GM21529 (cell line): ENCODE measurements around the gene KLHL22.
"Not testable (repeated sequence)": the region's sequence is repeated elsewhere in the genome, so short reads cannot be mapped to it uniquely, and the experiment has no call there.

Source experiments
- ATAC-seq: cut with Tn5 transposase; IDR thresholded peaks from one replicate; pipeline ENCODE4 v1.9.1; 2021; ENCODE audit not compliant: unreplicated experiment

Gene KLHL22

GRCh38 chr22:20404881-20405280, 90.7 kb downstream of the KLHL22 start:
- no peak for ATAC-seq

GRCh38 chr22:20403779-20404140, 91.8 kb downstream of the KLHL22 start:
- no peak for ATAC-seq

DNA sequence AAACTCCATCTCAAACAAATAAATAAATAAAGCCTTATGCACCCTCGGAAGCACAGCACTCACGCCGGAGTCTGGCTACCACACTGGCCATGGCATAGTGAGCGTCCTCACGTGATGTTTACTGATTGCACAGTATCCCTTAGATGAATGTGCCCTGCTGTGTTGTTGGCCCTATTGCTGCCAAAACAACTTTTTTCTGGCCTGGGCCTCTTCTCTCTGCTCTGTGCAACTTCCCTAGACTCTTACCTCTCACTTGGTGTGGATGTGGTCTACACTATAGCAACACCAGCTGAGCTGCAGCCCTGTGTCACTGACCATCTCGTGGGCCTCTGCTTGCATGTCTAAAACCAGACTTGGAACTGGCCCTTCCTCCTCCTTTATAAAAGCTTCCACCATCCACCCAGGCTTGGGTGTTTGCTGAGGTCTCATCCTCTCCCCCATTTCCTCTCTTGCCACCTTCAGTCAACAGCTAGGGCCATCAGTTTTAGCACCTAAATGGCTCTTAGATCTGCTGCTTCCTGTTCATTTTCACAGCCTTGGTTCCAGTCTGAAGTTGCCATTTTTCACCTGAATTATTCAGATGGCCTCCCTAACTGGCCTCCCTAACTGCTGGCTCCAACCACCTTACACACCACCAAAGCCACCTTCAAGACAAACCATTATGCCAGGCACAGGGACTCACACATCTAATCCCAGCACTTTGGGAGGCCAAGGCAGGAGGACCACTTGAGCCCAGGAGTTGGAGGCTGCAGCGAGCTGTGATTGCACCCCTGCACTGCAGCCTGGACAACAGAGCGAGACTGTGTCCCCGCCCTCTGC, 92.4 kb downstream of the KLHL22 start:
- ATAC-seq, result no peak

- ATAC-seq, result no peak
Observed at GRCh38 chr22:20401376-20402014, 94.1 kb downstream of the KLHL22 start.

- no peak for ATAC-seq
Observed at GRCh38 chr22:20400606-20401375, 94.8 kb downstream of the KLHL22 start.

DNA sequence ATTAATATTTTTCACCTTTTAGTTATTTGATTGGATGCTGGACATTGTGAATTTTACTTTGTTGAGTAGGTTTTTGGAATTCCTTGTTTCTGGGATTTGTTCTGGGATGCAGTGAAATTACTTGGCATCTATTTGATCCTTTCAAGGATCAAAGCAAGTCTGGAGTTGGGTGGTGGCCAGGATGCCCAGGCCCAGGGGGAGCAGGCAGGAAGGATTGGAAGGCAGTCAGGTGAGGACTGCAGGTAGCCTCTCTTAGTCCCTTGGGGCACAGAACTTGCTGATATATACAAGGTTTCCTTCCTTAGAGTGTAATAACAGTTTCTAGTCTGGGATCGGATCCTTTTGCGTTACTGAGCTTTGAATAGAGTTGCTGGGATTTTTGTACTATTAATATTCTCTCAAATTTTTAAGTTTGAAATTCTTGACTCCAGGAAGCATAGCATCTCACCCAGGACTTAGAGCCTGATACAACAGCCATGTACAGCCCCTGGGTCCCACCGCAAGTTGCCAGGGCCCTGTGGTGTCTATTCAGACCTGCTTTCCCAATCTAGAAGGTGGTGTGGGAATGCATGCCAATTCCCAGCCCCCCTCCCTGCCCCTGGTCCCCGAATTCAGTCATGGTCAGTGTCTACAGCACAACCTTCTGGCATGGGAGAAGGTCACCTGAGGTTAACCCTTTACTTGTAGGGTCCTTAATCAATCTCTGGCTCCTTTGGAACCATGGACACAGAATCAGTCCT, 95.6 kb downstream of the KLHL22 start:
- no peak for ATAC-seq

- ATAC-seq, result no peak
Observed at GRCh38 chr22:20398420-20398819, 97.2 kb downstream of the KLHL22 start.

DNA sequence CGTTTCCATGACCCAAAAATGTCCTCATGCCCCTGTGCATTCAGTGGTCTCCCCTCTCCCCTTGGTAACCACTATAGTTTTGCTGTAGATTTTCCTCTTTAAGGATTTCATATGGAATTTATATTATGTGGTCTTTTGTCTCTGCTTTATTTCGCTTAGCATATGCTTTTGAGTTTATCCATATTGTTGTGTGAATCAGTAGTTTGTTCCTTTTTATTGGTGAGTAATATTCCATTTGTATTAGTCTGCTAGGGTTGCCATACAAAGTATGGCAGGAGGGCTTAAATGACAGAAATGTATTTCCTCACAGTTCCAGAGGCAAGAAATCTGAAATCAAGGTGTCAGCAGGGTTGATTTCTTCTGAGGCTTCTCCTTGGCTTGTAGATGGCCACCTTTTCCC, 98.1 kb downstream of the KLHL22 start:
- ATAC-seq, result no peak

- no peak for ATAC-seq
Observed at GRCh38 chr22:20396639-20397038, 99.0 kb downstream of the KLHL22 start.

DNA sequence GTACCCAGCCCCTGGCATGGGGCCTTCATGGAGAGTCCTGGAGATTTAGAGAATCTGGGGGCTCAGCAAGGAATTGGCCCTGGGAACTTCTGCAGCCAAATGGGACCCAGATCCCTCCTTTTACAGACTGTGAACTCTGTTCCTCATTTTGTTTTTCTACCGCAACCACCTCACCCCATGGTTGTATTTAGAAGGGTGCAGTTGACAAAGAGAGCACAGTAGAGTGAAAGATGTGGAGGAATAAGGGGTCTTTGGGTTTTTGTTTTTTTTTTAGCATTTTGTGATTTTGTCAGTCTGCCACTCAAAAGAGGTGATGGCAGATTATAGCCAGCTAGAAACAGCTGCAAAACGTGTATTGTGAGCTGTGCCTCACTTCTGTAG, 99.7 kb downstream of the KLHL22 start:
- no peak for ATAC-seq

- ATAC-seq, result no peak
Observed at GRCh38 chr22:20395181-20395906, 100.3 kb downstream of the KLHL22 start.

DNA sequence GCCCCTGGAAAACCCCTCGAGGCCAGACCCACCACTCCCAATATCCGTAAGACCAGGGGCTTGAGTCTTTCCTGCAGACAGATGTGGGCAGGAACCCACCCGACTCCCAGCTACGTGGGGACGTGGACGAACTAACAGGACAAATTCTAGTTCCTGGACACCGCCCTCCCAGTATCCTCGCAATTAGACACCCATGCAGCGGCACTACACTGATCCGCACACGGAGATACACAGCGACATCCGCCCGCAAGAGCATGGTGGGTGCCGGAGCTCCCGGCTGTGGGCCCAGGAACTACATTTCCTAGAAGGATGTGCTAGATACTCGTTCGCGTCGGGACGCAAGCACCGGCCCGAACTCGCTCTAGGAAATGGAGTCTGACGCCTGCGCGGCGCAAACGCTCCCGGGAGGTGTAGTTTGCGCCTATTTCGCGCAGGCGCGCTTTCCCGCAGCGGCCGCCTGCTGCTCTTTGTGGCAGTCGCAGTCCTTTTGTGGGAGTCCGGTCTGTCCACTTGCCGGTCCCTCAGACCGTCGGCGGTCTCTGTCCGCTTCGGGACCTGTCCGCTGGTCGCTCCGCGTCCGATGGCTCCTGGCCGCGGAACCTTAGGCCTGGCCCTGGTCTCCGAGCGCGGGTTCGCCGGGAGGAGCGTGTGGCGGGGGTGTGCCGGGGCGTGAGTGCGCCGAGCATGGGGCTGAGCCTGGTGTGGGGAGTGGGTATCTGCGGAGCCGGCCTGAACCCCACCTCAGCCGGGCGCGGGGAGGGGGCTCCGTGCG, 101.7 kb downstream of the KLHL22 start, which contains the start of gene ZNF74:
Gene ZNF74, plus strand, starts transcription at position 447 of the 772 bp plus-strand sequence. CDS start 478 bp downstream, outside the sequence.
- ATAC-seq, result peak; percentile 73

DNA sequence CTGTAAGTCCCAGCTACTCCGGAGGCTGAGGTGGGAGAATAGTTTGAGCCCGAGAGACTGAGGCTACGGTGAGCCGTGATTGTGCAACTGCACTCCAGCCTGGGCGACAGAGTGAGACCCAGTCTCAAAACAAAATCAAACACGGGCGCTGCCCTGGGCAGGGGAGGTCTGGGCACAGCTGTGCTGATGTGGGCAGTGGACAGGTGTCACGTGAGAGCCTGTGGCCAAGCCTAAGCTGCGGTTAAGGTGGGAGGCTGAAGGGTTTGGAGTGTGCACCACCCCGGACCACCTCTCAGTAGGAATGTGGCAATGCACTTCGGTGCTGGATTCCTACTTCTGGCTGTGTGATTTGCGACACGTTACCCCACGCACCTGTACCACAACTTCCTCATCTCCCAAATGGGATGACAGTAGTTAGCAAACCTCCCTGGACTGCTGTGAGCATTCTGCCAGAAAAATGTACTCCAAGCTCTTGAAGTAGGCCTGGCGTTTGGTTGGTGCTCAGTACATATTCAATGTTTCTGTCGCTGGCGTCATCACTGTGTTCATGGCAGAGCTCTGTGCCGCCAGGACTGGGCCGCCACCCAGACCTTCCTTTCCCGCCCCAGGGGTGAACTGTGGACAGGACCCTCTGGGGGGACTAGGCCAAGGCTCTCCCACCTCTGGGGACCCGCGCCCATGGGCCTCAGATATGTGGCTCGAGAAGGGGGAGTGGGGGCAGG, 102.5 kb downstream of the KLHL22 start:
- no peak for ATAC-seq

DNA sequence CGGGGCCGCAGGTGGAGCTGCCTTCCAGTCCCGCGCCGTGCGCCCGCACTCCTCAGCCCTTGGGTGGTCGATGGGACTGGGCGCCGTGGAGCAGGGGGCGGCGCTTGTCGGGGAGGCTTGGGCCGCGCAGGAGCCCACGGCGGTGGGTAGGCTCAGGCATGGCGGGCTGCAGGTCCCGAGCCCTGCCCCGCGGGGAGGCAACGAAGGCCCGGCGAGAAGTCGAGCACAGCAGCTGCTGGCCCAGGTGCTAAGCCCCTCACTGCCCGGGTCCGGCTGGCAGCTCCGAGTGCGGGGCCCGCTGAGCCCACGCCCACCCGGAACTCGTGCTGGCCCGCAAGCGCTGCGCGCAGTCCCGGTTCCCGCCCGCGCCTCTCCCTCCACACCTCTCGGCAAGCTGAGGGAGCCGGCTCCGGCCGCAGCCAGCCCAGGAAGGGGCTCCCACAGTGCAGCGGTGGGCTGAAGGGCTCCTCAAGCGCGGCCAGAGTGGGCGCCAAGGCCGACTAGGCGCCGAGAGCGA, 103.2 kb downstream of the KLHL22 start:
- ATAC-seq, result not testable (repeated sequence)
